Cardiac fibroblast (primary cell): Measurements from ENCODE around the gene DYSF.
A peak's percentile ranks its signal among the peaks of the same experiment; 100 is the strongest.

Source experiments
- DNase-seq, 2 donors: peaks; one replicate each; pipeline versions ENCODE4 v3.0.0 to v3.0.0-alpha.2; 2010; ENCODE audit warnings: low read depth in 2 of 2
- H3K4me3 ChIP-seq, 2 donors: replicated peaks in 1 of 2; 1 replicate in 1 of 2; 2 replicates in 1 of 2; pipeline ENCODE4 v1.5.1; 2011; ENCODE audit warnings: low read depth in 2 of 2, low read length in 2 of 2, mild to moderate bottlenecking in 2 of 2, moderate library complexity in 1 of 2
- CTCF ChIP-seq: IDR thresholded peaks from one replicate; pipeline ENCODE4 v1.5.1; 2011; ENCODE audit warnings: low read depth, mild to moderate bottlenecking, low read length, inconsistent platforms

DYSF gene

GRCh38 chr2:71721362-71721665 lies 268.0 kb downstream of the DYSF start:
- DNase-seq: peak in 1 of 2 donors; percentile 35
- TF ChIP-seq CTCF: no peak
- H3K4me3 ChIP-seq: no peak overlapping the region

- TF ChIP-seq CTCF: no peak
- H3K4me3 ChIP-seq: no peak overlapping the region
- DNase-seq: no peak
These were observed 268.3 kb downstream of the DYSF start for GRCh38 chr2:71721669-71722068.

- DNase-seq: no peak
- no peak for TF ChIP-seq CTCF
- H3K4me3 ChIP-seq: no peak overlapping the region
These were observed 268.9 kb downstream of the DYSF start for GRCh38 chr2:71722286-71722685.

DNA sequence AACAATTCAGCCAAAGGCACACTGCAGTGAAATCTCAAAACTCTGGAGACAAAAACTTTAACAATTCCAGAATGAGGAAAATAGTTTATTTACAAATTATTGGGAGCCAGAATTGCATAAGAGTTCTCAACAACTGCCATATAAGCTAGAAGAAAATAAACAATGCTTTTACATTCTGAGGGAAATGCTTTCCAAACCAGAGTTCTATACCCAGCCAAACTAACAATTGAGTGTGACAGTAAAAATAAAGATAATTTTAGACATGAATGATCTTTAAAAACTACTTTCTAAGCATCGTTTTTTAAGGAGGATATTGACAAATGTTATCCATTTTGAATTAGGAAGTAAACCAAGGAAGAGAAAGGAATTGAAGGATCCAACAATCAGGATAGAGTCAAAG lies 271.4 kb downstream of the DYSF start:
- TF ChIP-seq CTCF: no peak
- no peak overlapping the region for H3K4me3 ChIP-seq
- DNase-seq: no peak

DNA sequence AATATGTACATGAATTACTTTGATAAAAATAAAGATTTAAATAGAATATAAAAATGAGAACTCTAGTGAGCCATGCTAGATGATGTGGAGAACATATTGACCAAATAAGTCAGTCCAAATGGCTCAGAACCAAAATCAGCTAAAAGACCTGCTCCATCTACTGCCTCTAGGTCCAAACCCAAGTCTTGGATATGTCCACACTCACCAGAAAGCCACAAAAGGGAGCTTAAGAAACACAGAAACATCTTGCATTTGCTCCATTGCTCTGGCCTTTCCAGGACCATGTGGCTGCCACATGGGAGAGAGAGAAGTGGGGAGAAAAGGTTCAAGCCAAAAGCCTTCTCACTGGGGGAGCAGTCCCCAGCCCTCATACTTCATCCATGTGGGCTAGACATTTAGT lies 272.5 kb downstream of the DYSF start:
- TF ChIP-seq CTCF: no peak
- H3K4me3 ChIP-seq: no peak overlapping the region
- DNase-seq: no peak

- no peak for DNase-seq
- no peak for TF ChIP-seq CTCF
- no peak overlapping the region for H3K4me3 ChIP-seq
These were observed 274.2 kb downstream of the DYSF start for GRCh38 chr2:71727562-71727961.

DNA sequence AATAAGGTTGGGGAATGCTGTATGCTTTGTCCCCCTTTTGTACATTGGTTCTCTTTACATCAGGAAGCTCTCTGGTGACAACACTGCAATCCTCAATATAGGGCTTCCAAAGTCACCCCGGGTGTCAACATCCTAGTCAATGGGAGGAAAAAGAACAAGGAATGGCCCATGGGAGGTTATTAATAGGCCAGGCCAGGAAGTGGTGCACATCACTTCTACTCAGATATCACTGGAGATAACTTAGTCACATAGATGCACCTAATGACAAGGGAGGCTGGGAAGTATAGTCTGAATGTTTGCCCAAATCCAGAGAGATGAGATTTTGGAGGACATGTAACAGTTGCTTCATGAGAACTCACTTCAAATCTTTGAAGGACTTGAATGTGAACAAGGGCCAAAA lies 274.7 kb downstream of the DYSF start:
- no peak for TF ChIP-seq CTCF
- DNase-seq: no peak
- no peak overlapping the region for H3K4me3 ChIP-seq
